ENCODE measurements around the gene FRMD4B.

- TF ChIP-seq POLR2A (IDR thresholded peaks at IDR 0.05) (no peak), CTCF (IDR thresholded peaks at IDR 0.05) (no peak)
These were observed 5.7 kb upstream of the FRMD4B start for GRCh38 chr3:69391554-69391953.

Measured in adrenal gland (tissue), 5 donors.